KMS-11 (cell line): ENCODE data around the gene DAGLB.
A peak's percentile ranks its signal among the peaks of the same experiment; 100 is the strongest.
"Not testable (repeated sequence)": the region's sequence is repeated elsewhere in the genome, so short reads cannot be mapped to it uniquely, and the experiment has no call there.

ENCODE experiments used
- H2AFZ ChIP-seq: fragments of 200-600 bp; sonication (generic); 2 replicates; pipeline ENCODE4 v1.6.1; 2016; ENCODE audit warnings: antibody characterized with exemption, mixed run types, low read depth
- H3K27ac ChIP-seq: fragments of 200-600 bp; sonication (generic); 2 replicates; pipeline ENCODE4 v1.6.1; 2016; ENCODE audit warnings: mild to moderate bottlenecking, mixed run types
- H3K27me3 ChIP-seq: fragments of 200-600 bp; sonication (generic); 2 replicates; pipeline ENCODE4 v1.6.1; 2017; ENCODE audit warnings: mild to moderate bottlenecking, low read depth, mixed run types, moderate library complexity; ENCODE audit not compliant: insufficient read depth
- H3K36me3 ChIP-seq: fragments of 200-600 bp; sonication (generic); 2 replicates; pipeline ENCODE4 v1.6.1; 2017; ENCODE audit warnings: mild to moderate bottlenecking, mixed run types; ENCODE audit not compliant: insufficient read depth
- H3K4me1 ChIP-seq: fragments of 200-600 bp; sonication (generic); 2 replicates; pipeline ENCODE4 v1.6.1; 2016; ENCODE audit warnings: mild to moderate bottlenecking, low read depth, mixed run types; ENCODE audit not compliant: poor library complexity, severe bottlenecking
- H3K4me2 ChIP-seq: fragments of 200-600 bp; sonication (generic); 2 replicates; pipeline ENCODE4 v1.7.0; 2016; ENCODE audit warnings: mild to moderate bottlenecking, mixed run types
- H3K4me3 ChIP-seq: fragments of 200-600 bp; sonication (generic); IDR thresholded peaks from 2 replicates; pipeline ENCODE4 v1.6.1; 2017; ENCODE audit warnings: low read depth, low read length, mixed read lengths; ENCODE audit not compliant: insufficient read depth
- H3K79me2 ChIP-seq: fragments of 200-600 bp; sonication (generic); 2 replicates; pipeline ENCODE4 v1.6.1; 2016; ENCODE audit warnings: low read depth, mixed run types; ENCODE audit not compliant: insufficient read depth
- H3K9ac ChIP-seq: fragments of 200-600 bp; sonication (generic); 2 replicates; pipeline ENCODE4 v1.6.1; 2016; ENCODE audit warnings: mild to moderate bottlenecking, mixed run types
- H4K20me1 ChIP-seq: fragments of 200-600 bp; sonication (generic); 2 replicates; pipeline ENCODE4 v1.6.1; 2016; ENCODE audit warnings: mild to moderate bottlenecking, mixed run types; ENCODE audit not compliant: insufficient read depth
- CTCF ChIP-seq: fragments of 200-600 bp; sonication (generic); conservative IDR thresholded peaks from 2 replicates; pipeline ENCODE4 v1.6.1; 2017; ENCODE audit warnings: low read depth, mild to moderate bottlenecking, antibody characterized with exemption, low read length, moderate library complexity, mixed read lengths

Gene DAGLB

GRCh38 chr7:6451224-6451705, 3.5 kb upstream of the DAGLB start:
- H4K20me1 ChIP-seq = no peaks in the 10 kb centered on the region
- H3K4me1 ChIP-seq = peaks cover 3% of the 10 kb centered on the region
- H3K27me3 ChIP-seq = no peaks in the 10 kb centered on the region
- no peak overlapping the region for H3K27ac ChIP-seq
- peaks cover 14% of the 10 kb centered on the region; the same call in 1 of the 2 replicates for H3K79me2 ChIP-seq
- H2AFZ ChIP-seq = no peak overlapping the region
- TF ChIP-seq CTCF = no peak
- no peak overlapping the region for H3K4me2 ChIP-seq
- H3K9ac ChIP-seq = no peak overlapping the region
- H3K4me3 ChIP-seq = no peak overlapping the region
- no peaks in the 10 kb centered on the region for H3K36me3 ChIP-seq

GRCh38 chr7:6450591-6450990, 2.8 kb upstream of the DAGLB start:
- H3K4me3 ChIP-seq, H3K27ac ChIP-seq: not testable (repeated sequence)

GRCh38 chr7:6449884-6450283, 2.1 kb upstream of the DAGLB start:
- not testable (repeated sequence) for H3K36me3 ChIP-seq, H3K4me1 ChIP-seq, H3K27ac ChIP-seq, H3K9ac ChIP-seq, H2AFZ ChIP-seq, H4K20me1 ChIP-seq, H3K27me3 ChIP-seq, H3K4me3 ChIP-seq, H3K4me2 ChIP-seq
- H3K79me2 ChIP-seq = peaks cover 24% of the 10 kb centered on the region; the same call in 1 of the 2 replicates

More at GRCh38 chr7:6450591-6450990, 2.8 kb upstream of the DAGLB start:
- H3K9ac ChIP-seq, H3K27me3 ChIP-seq, H3K36me3 ChIP-seq, H3K4me1 ChIP-seq, H3K4me2 ChIP-seq, H2AFZ ChIP-seq, H4K20me1 ChIP-seq: not testable (repeated sequence)
- H3K79me2 ChIP-seq = peaks cover 19% of the 10 kb centered on the region; the same call in 1 of the 2 replicates

- Histone ChIP-seq H3K36me3 (no peaks in the 10 kb centered on the region; the same call in 1 of the 2 replicates), H3K27ac (no peak overlapping the region), H3K27me3 (no peaks in the 10 kb centered on the region), H3K4me2 (peak overlapping the region; percentile 71; the same call in 1 of the 2 replicates), H3K79me2 (peaks cover 24% of the 10 kb centered on the region; the same call in 1 of the 2 replicates), H2AFZ (no peak overlapping the region), H3K4me1 (peaks cover 3% of the 10 kb centered on the region), H3K9ac (no peak overlapping the region), H3K4me3 (no peak overlapping the region), H4K20me1 (no peaks in the 10 kb centered on the region)
- TF ChIP-seq CTCF = no peak
Measured at GRCh38 chr7:6448943-6449543, 1.3 kb upstream of the DAGLB start.

- H3K79me2 ChIP-seq = peaks cover 26% of the 10 kb centered on the region; the same call in 1 of the 2 replicates
- H3K36me3 ChIP-seq = peaks cover 3% of the 10 kb centered on the region; the same call in 1 of the 2 replicates
- peak overlapping the region; percentile 67 for H3K9ac ChIP-seq
- H2AFZ ChIP-seq = peak overlapping the region; percentile 82
- no peak for TF ChIP-seq CTCF
- no peak overlapping the region for H3K4me3 ChIP-seq
- H3K4me2 ChIP-seq = peak overlapping the region; percentile 71
- peak overlapping the region; percentile 36; the same call in 1 of the 2 replicates for H3K27ac ChIP-seq
- H3K27me3 ChIP-seq = no peaks in the 10 kb centered on the region
- H3K4me1 ChIP-seq = peaks cover 3% of the 10 kb centered on the region
- H4K20me1 ChIP-seq = no peaks in the 10 kb centered on the region
Measured at GRCh38 chr7:6446838-6447580, 745 bp downstream of the DAGLB start.
